MM.1S (cell line): ENCODE results near the gene INPP4B.

Experiments used
- DNase-seq: peaks from one replicate; pipeline ENCODE4 v3.0.0-alpha.2; 2015
- H2AFZ ChIP-seq: fragments of 300-600 bp; sonication (generic); 2 replicates; pipeline ENCODE4 v1.6.0; 2016; ENCODE audit warnings: antibody characterized with exemption, low read length
- H3F3A ChIP-seq: fragments of 300-600 bp; sonication (generic); 2 replicates; pipeline ENCODE4 v1.6.1; 2016; ENCODE audit warnings: mild to moderate bottlenecking, antibody characterized with exemption, low read length, moderate library complexity, mixed read lengths; ENCODE audit not compliant: insufficient read depth
- H3K27ac ChIP-seq: fragments of 300-600 bp; sonication (generic); 2 replicates; pipeline ENCODE4 v1.5.1; 2016; ENCODE audit warnings: mild to moderate bottlenecking, low read length
- H3K27me3 ChIP-seq: fragments of 300-600 bp; sonication (generic); replicated peaks from 2 replicates; pipeline ENCODE4 v1.6.0; 2016; ENCODE audit warnings: low read length; ENCODE audit not compliant: insufficient read depth
- H3K36me3 ChIP-seq: fragments of 300-600 bp; sonication (generic); replicated peaks from 2 replicates; pipeline ENCODE4 v1.6.1; 2016; ENCODE audit warnings: mild to moderate bottlenecking, low read length, mixed read lengths; ENCODE audit not compliant: insufficient read depth
- H3K4me1 ChIP-seq: fragments of 300-600 bp; sonication (generic); 2 replicates; pipeline ENCODE4 v1.6.1; 2016; ENCODE audit warnings: low read length, mixed read lengths
- H3K4me2 ChIP-seq: fragments of 300-600 bp; sonication (generic); 2 replicates; pipeline ENCODE4 v1.6.0; 2016; ENCODE audit warnings: low read depth, low read length
- H3K4me3 ChIP-seq: fragments of 300-600 bp; sonication (generic); 2 replicates; pipeline ENCODE4 v1.5.1; 2016; ENCODE audit warnings: low read length, mixed read lengths
- H3K79me2 ChIP-seq: fragments of 300-600 bp; sonication (generic); 2 replicates; pipeline ENCODE4 v1.6.1; 2016; ENCODE audit warnings: mixed run types, low read length, mixed read lengths
- H3K9ac ChIP-seq: fragments of 300-600 bp; sonication (generic); 2 replicates; pipeline ENCODE4 v1.6.1; 2016; ENCODE audit warnings: low read length, mixed read lengths
- H3K9me2 ChIP-seq: fragments of 300-600 bp; sonication (generic); replicated peaks from 2 replicates; pipeline ENCODE4 v1.6.1; 2016; ENCODE audit warnings: mild to moderate bottlenecking, low read length, mixed read lengths; ENCODE audit not compliant: insufficient read depth
- H3K9me3 ChIP-seq: fragments of 300-600 bp; sonication (generic); replicated peaks from 2 replicates; pipeline ENCODE4 v1.6.1; 2016; ENCODE audit warnings: mild to moderate bottlenecking, low read length, mixed read lengths; ENCODE audit not compliant: insufficient read depth
- H4K20me1 ChIP-seq: fragments of 300-600 bp; sonication (generic); 2 replicates; pipeline ENCODE4 v1.6.1; 2016; ENCODE audit warnings: mild to moderate bottlenecking, low read length, moderate library complexity, mixed read lengths; ENCODE audit not compliant: insufficient read depth
- EZH2 ChIP-seq: fragments of 300-600 bp; sonication (generic); optimal IDR thresholded peaks from 2 replicates; pipeline ENCODE3; 2017; ENCODE audit warnings: low read depth, mild to moderate bottlenecking, antibody characterized with exemption, low read length, mixed read lengths
- EZH2phosphoT487 ChIP-seq: fragments of 300-600 bp; sonication (generic); IDR thresholded peaks from 2 replicates; pipeline ENCODE4 v1.6.1; 2018; ENCODE audit warnings: antibody characterized with exemption, low read length
- TF ChIP-seq, protein P1 (sequence below): fragments of 300-600 bp; sonication (generic); IDR thresholded peaks from 2 replicates; pipeline ENCODE4 v1.5.1; 2016; ENCODE audit warnings: antibody characterized with exemption, low read length, mixed read lengths

Gene INPP4B

DNA sequence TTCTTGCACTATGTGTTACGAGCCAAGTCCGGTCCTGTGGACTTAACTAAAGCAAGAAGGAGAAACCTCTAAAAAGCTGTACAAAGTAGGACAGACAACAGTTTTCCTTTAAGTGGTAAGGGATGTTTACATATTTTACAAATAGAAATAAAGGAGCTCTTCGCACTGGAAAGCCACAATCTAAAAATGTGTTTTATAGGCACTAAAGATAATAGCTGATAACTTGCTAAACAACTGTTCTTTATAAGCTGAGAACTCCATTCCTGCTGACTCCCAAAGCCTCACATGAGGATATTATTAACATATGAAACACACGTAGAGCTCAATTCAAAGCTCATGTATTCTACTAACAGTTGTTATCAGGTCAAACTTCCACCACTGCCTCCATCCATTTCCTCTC, 519.9 kb downstream of the INPP4B start:
- Histone ChIP-seq H3K9ac (no peak overlapping the region), H3K9me2 (no peaks in the 10 kb centered on the region), H3K4me2 (no peak overlapping the region), H4K20me1 (0 out of 2 replicates have a peak, but pooled peaks cover 3% of the 10 kb centered on the region), H3K36me3 (no peaks in the 10 kb centered on the region), H3K27ac (no peak overlapping the region), H3F3A (peaks cover 10% of the 10 kb centered on the region), H2AFZ (no peak overlapping the region), H3K79me2 (no peaks in the 10 kb centered on the region), H3K27me3 (peaks cover 30% of the 10 kb centered on the region), H3K4me1 (peaks cover 9% of the 10 kb centered on the region), H3K4me3 (no peak overlapping the region), H3K9me3 (no peaks in the 10 kb centered on the region)
- DNase-seq, result no peak
- TF ChIP-seq, protein P1, sequence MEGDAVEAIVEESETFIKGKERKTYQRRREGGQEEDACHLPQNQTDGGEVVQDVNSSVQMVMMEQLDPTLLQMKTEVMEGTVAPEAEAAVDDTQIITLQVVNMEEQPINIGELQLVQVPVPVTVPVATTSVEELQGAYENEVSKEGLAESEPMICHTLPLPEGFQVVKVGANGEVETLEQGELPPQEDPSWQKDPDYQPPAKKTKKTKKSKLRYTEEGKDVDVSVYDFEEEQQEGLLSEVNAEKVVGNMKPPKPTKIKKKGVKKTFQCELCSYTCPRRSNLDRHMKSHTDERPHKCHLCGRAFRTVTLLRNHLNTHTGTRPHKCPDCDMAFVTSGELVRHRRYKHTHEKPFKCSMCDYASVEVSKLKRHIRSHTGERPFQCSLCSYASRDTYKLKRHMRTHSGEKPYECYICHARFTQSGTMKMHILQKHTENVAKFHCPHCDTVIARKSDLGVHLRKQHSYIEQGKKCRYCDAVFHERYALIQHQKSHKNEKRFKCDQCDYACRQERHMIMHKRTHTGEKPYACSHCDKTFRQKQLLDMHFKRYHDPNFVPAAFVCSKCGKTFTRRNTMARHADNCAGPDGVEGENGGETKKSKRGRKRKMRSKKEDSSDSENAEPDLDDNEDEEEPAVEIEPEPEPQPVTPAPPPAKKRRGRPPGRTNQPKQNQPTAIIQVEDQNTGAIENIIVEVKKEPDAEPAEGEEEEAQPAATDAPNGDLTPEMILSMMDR, result no peak
- TF ChIP-seq EZH2phosphoT487, result no peak
- no peak for TF ChIP-seq EZH2

DNA sequence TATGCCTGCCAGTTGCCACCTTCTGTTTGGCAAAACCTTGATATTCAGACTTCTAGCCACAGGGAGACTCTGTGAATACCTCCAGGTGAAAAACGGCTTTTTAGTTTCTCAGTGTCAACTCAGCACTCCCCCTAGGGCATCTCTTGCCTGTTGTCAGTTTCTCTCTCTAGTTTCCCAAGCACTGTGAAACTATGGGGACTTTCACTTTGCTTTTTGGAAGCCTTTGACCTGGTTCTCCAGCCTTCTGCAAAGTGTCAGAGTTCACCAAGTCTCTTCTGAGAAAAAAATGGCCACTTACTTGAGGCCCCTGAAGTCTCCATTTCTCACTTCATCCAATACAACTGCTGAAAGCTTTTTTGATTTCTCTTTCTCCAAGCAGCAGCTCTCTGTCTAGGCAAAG, 521.5 kb downstream of the INPP4B start:
- no peaks in the 10 kb centered on the region for H3K9me2 ChIP-seq
- no peaks in the 10 kb centered on the region for H3K9me3 ChIP-seq
- H3K79me2 ChIP-seq, result no peaks in the 10 kb centered on the region
- H3K4me1 ChIP-seq, result peaks cover 9% of the 10 kb centered on the region
- peak; percentile 89 for DNase-seq
- H3K4me3 ChIP-seq, result no peak overlapping the region
- no peak overlapping the region for H2AFZ ChIP-seq
- no peak overlapping the region for H3K27ac ChIP-seq
- H3K27me3 ChIP-seq, result peaks cover 30% of the 10 kb centered on the region
- H3K4me2 ChIP-seq, result 0 out of 2 replicates have a peak overlapping the region, but pooled peaks have one; percentile 4
- TF ChIP-seq EZH2phosphoT487 (no peak), EZH2 (no peak)
- TF ChIP-seq, protein P1, result peak; percentile 26
- no peaks in the 10 kb centered on the region for H3K36me3 ChIP-seq
- H4K20me1 ChIP-seq, result 0 out of 2 replicates have a peak, but pooled peaks cover 3% of the 10 kb centered on the region
- no peak overlapping the region for H3K9ac ChIP-seq
- H3F3A ChIP-seq, result peaks cover 10% of the 10 kb centered on the region

DNA sequence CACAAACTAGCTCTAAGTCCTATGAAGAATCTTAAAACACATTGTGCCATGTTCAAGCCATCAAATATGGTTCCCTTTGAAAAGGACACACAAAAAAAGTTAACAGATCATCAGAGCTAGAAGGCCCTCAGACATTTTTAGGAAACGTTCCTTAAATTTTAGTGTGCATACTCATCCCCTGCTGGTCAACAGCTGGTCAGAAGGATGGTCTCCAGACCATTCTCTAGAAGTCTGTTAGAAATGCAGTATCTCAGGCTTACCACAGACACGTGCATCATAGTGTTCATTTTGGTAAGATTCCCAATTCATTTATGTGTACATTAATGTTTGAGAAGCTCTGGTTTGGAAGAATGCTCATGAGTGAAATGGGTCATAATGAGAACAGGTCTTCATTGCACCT, 523.1 kb downstream of the INPP4B start:
- peaks cover 9% of the 10 kb centered on the region for H3K4me1 ChIP-seq
- no peak overlapping the region for H3K9ac ChIP-seq
- no peak for TF ChIP-seq EZH2phosphoT487
- no peaks in the 10 kb centered on the region for H3K9me2 ChIP-seq
- no peak for DNase-seq
- no peaks in the 10 kb centered on the region for H3K36me3 ChIP-seq
- no peaks in the 10 kb centered on the region for H3K9me3 ChIP-seq
- no peak overlapping the region for H3K4me3 ChIP-seq
- no peak overlapping the region for H3K4me2 ChIP-seq
- H3F3A ChIP-seq, result peaks cover 10% of the 10 kb centered on the region
- H3K79me2 ChIP-seq, result no peaks in the 10 kb centered on the region
- no peak overlapping the region for H2AFZ ChIP-seq
- no peak overlapping the region for H3K27ac ChIP-seq
- H4K20me1 ChIP-seq, result 0 out of 2 replicates have a peak, but pooled peaks cover 3% of the 10 kb centered on the region
- H3K27me3 ChIP-seq, result peaks cover 35% of the 10 kb centered on the region

DNA sequence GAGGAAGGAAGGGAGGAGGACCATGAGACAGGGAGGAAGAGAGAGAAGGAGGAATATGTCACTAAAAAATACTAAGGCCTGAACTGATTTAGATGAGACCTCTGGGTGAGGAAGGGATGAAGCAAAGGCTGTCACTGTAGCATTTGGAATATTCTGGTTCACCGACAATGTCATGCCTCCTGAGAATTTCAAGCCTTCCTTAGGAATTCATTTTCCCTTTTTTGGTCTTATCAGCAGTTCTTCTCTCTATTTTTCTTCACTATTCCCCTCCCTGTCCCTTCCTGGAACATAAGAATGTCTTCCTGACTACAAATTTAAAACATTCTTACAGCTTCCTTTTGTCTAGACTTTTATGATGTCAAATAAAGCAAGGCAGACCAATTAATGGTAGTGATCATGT, 527.8 kb downstream of the INPP4B start:
- H3K4me3 ChIP-seq, result no peak overlapping the region
- H3K4me2 ChIP-seq, result no peak overlapping the region
- H3K27me3 ChIP-seq, result peaks cover 45% of the 10 kb centered on the region
- TF ChIP-seq, protein P1, result no peak
- no peak for TF ChIP-seq EZH2
- TF ChIP-seq EZH2phosphoT487, result no peak
- H3K36me3 ChIP-seq, result no peaks in the 10 kb centered on the region
- no peak overlapping the region for H2AFZ ChIP-seq
- H3K9ac ChIP-seq, result no peak overlapping the region
- no peaks in the 10 kb centered on the region for H4K20me1 ChIP-seq
- no peak for DNase-seq
- H3F3A ChIP-seq, result no peaks in the 10 kb centered on the region
- no peaks in the 10 kb centered on the region for H3K9me3 ChIP-seq
- no peaks in the 10 kb centered on the region for H3K9me2 ChIP-seq
- no peak overlapping the region for H3K27ac ChIP-seq
- H3K79me2 ChIP-seq, result no peaks in the 10 kb centered on the region
- H3K4me1 ChIP-seq, result peaks cover 10% of the 10 kb centered on the region
